ENCODE results near the gene IL1RL1. TPM values are rescaled to one million over a fixed set of nuclear protein-coding genes. Genes with fewer than 3 reads are reported as not detected.
A peak's percentile ranks its signal among the peaks of the same experiment; 100 is the strongest.

Gene IL1RL1
- total RNA-seq, 4 donors from 2014 or later: 4.3 to 20.2 (median 8.1) TPM

DNA sequence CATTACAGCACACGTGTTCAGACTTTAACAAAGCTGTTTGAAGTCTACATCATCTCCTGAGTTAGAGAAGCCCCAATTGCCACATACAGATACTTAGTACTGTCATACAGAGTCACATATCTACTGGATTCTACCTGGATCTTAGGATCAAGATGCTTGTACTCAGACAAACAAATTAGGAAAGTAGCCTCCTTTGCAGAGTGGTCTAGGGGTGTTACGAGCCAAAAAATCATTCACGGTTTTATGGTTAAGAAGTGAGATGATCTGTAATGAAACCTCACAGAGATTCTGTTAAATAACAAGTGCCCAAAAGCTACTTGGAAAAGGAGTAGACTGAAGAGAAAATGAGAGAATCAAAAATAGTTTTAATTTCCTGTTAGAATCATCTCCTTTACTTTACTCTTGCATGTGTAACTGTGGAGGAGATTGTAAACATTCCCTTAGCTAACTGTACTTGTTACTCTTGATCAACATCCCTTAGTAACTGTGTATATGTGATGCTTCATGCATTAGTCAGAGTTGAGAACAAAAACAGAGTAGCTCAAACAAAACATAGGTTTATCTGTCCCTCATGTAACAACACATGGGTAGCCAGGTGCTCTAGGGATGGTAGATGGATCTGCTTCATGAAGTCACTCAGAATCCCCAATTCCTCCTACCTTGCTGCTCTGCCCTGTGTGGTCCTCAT, 16.4 kb upstream of the IL1RL1 start:
- intact Hi-C loops (cut with DNase I): no loop called here
- WGBS: 75% methylated on average over 3 of the region's 3 CpGs
- Histone ChIP-seq H3K9me3 (no peaks in the 10 kb centered on the region), H3K4me3 (no peak overlapping the region), H3K4me1 (no peaks in the 10 kb centered on the region), H3K27ac (replicated peaks in 1 of 4) (no peak overlapping the region), H3K27me3 (peaks cover 0 to 15% (median 0%) of the 10 kb centered on the region in 4 donors), H3K36me3 (no peaks in the 10 kb centered on the region)
- TF ChIP-seq POLR2A (IDR thresholded peaks at IDR 0.05; ENCODE audit: low read depth) (no peak), POLR2AphosphoS5 (IDR thresholded peaks at IDR 0.05) (no peak), EP300 (IDR thresholded peaks at IDR 0.05) (no peak)
- TF ChIP-seq, protein P1, sequence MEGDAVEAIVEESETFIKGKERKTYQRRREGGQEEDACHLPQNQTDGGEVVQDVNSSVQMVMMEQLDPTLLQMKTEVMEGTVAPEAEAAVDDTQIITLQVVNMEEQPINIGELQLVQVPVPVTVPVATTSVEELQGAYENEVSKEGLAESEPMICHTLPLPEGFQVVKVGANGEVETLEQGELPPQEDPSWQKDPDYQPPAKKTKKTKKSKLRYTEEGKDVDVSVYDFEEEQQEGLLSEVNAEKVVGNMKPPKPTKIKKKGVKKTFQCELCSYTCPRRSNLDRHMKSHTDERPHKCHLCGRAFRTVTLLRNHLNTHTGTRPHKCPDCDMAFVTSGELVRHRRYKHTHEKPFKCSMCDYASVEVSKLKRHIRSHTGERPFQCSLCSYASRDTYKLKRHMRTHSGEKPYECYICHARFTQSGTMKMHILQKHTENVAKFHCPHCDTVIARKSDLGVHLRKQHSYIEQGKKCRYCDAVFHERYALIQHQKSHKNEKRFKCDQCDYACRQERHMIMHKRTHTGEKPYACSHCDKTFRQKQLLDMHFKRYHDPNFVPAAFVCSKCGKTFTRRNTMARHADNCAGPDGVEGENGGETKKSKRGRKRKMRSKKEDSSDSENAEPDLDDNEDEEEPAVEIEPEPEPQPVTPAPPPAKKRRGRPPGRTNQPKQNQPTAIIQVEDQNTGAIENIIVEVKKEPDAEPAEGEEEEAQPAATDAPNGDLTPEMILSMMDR (IDR thresholded peaks at IDR 0.05): no peak
- DNase-seq (ENCODE audit: extremely low spot score): no peak

GRCh38 chr2:102295566-102295965, 15.8 kb upstream of the IL1RL1 start:
- WGBS: 54% methylated on average over 1 of the region's 1 CpG
- intact Hi-C loops (cut with DNase I): no loop called here
- DNase-seq (ENCODE audit: extremely low spot score): no peak
- Histone ChIP-seq H3K9me3 (no peaks in the 10 kb centered on the region), H3K27me3 (peaks cover 0 to 15% (median 0%) of the 10 kb centered on the region in 4 donors), H3K4me3 (no peak overlapping the region), H3K36me3 (no peaks in the 10 kb centered on the region), H3K27ac (replicated peaks in 1 of 4) (no peak overlapping the region), H3K4me1 (no peaks in the 10 kb centered on the region)
- TF ChIP-seq POLR2A (IDR thresholded peaks at IDR 0.05; ENCODE audit: low read depth): no peak

- H3K36me3 ChIP-seq: no peaks in the 10 kb centered on the region
- no peak overlapping the region for H3K27ac ChIP-seq (replicated peaks in 1 of 4)
- H3K4me3 ChIP-seq: no peak overlapping the region
- TF ChIP-seq EP300 (IDR thresholded peaks at IDR 0.05) (no peak), POLR2AphosphoS5 (IDR thresholded peaks at IDR 0.05) (no peak), POLR2A (IDR thresholded peaks at IDR 0.05; ENCODE audit: low read depth) (no peak)
- TF ChIP-seq, protein P1 (IDR thresholded peaks at IDR 0.05): no peak
- intact Hi-C loops (cut with DNase I): no loop called here
- no peak for DNase-seq (ENCODE audit: extremely low spot score)
- peaks cover 0 to 15% (median 0%) of the 10 kb centered on the region in 4 donors for H3K27me3 ChIP-seq
- H3K9me3 ChIP-seq: no peaks in the 10 kb centered on the region
- H3K4me1 ChIP-seq: no peaks in the 10 kb centered on the region
Observed at GRCh38 chr2:102296449-102296848, 14.9 kb upstream of the IL1RL1 start.

DNA sequence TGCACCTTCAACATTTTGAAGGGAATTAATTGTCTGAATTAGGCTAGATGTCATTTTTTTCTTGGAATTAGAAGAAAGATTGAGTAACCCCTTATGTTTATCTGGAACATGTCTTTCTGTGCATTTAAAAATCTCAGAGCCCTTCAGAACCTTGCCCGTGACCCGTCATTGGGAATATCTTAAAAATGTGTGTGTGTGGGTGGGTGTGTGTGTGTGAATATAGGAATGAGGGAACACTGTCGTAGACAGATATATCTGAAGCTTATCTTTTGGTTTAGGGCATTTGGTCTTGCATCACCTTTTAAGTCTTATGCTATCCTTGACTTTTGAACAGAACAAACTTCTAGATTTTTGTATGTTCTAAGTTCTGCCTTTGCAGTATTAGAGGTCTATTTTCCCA, 13.5 kb upstream of the IL1RL1 start:
- Histone ChIP-seq H3K4me3 (no peak overlapping the region), H3K27me3 (peaks cover 0 to 8% (median 0%) of the 10 kb centered on the region in 4 donors), H3K36me3 (no peaks in the 10 kb centered on the region), H3K27ac (replicated peaks in 1 of 4) (no peak overlapping the region), H3K4me1 (no peaks in the 10 kb centered on the region), H3K9me3 (no peaks in the 10 kb centered on the region)
- no peak for TF ChIP-seq POLR2AphosphoS5 (IDR thresholded peaks at IDR 0.05)
- TF ChIP-seq EP300 (IDR thresholded peaks at IDR 0.05): no peak
- TF ChIP-seq, protein P1 (IDR thresholded peaks at IDR 0.05): no peak
- no peak for TF ChIP-seq POLR2A (IDR thresholded peaks at IDR 0.05; ENCODE audit: low read depth)
- 82% methylated on average over 3 of the region's 3 CpGs for WGBS
- no peak for DNase-seq (ENCODE audit: extremely low spot score)
- intact Hi-C loops (cut with DNase I): no loop called here

DNA sequence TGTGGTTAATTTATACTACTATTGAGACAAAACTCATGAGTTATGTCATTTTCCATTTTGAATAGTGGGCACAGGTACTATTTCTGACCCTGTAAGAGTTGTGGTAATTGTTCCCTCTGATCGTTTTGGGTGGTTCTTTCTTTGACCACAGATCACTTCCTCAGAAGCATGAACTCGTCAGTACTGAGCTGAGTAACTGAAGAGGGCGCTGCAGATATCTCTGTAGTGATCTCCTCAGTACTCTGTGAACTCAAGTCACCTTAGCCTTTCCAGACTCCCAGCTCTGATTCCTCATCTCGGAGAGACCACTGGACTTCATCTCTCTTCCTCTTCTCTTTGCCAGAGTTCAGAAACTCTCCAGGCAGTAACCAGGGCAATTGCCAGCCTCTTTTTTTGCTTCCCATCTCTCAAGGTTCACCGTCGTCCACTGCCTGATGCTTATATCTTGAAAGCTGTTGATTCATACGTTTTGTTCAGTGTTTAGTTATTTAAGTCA, 9.4 kb upstream of the IL1RL1 start:
- intact Hi-C loops (cut with DNase I): no loop called here
- peaks cover 0 to 8% (median 0%) of the 10 kb centered on the region in 4 donors for H3K27me3 ChIP-seq
- WGBS: 24% methylated on average over 7 of the region's 7 CpGs
- TF ChIP-seq, protein P1 (IDR thresholded peaks at IDR 0.05): peak in 1 of 3 experiments; percentile 2
- TF ChIP-seq POLR2AphosphoS5 (IDR thresholded peaks at IDR 0.05): no peak
- no peaks in the 10 kb centered on the region for H3K9me3 ChIP-seq
- H3K4me1 ChIP-seq: no peaks in the 10 kb centered on the region
- no peak for DNase-seq (ENCODE audit: extremely low spot score)
- H3K27ac ChIP-seq (replicated peaks in 1 of 4): no peak overlapping the region
- H3K4me3 ChIP-seq: no peak overlapping the region
- no peaks in the 10 kb centered on the region for H3K36me3 ChIP-seq

Measured in esophagus muscularis mucosa (tissue), 4 donors.